Prostate gland (tissue), 2 donors: ENCODE measurements around the gene WNT8A. TPM values are rescaled to one million over a fixed set of nuclear protein-coding genes. Genes with fewer than 3 reads are reported as not detected.
"Not testable (repeated sequence)": the region's sequence is repeated elsewhere in the genome, so short reads cannot be mapped to it uniquely, and the experiment has no call there.

Experiments
- DNase-seq: peaks from one replicate; pipeline ENCODE4 v3.0.0-alpha.2; 2019; ENCODE audit warnings: low spot score
- H3K27ac ChIP-seq, 2 donors: fragments of 200-600 bp; sonication (generic); 2 replicates each; pipeline ENCODE4 v1.5.1; 2017 to 2019
- H3K27me3 ChIP-seq: fragments of 200-600 bp; sonication (generic); replicated peaks from 2 replicates; pipeline ENCODE4 v1.5.1; 2019; ENCODE audit not compliant: insufficient read depth
- H3K36me3 ChIP-seq, 2 donors: fragments of 200-600 bp; sonication (generic); 1 replicate in 1 of 2; 2 replicates in 1 of 2; pipeline versions ENCODE4 v1.5.1 to v1.8.1; 2017 to 2019
- H3K4me1 ChIP-seq: fragments of 200-600 bp; sonication (generic); replicated peaks from 2 replicates; pipeline ENCODE4 v1.5.1; 2019
- H3K4me3 ChIP-seq, 2 donors: fragments of 200-600 bp; sonication (generic); 2 replicates each; pipeline ENCODE4 v1.5.1; 2017 to 2019
- H3K9me3 ChIP-seq: fragments of 200-600 bp; sonication (generic); 2 replicates; pipeline ENCODE4 v1.5.1; 2017
- POLR2A ChIP-seq: fragments of 450-650 bp; IDR thresholded peaks from one replicate; pipeline ENCODE4 v1.6.1; 2016; ENCODE audit warnings: antibody characterized with exemption, mild to moderate bottlenecking
- POLR2AphosphoS5 ChIP-seq: sonication (generic); formaldehyde crosslinking; IDR thresholded peaks from one replicate; pipeline ENCODE4 v1.6.1; 2017; ENCODE audit warnings: antibody characterized with exemption
- WGBS: methylation state at CpG from one replicate; pipeline ENCODE4 v1.1.5; 2018; 5-methylcytosine and 5-hydroxymethylcytosine counted together
- intact Hi-C: fragments of 100-400 bp; cut with DNase I; formaldehyde crosslinking; loops from one replicate; pipeline ENCODE4 v1.14.2; 2022
- total RNA-seq, 2 donors: library from RNA; depleted of rRNA; stranded (reverse); fragments of >200 nt; gene quantifications; one replicate each; pipeline ENCODE4 v1.1.0, GENCODE V29; 2016
- TF ChIP-seq, protein P1 (sequence below), 4 experiments: fragments of 200-600 bp in 2 of 4; fragments of 450-650 bp in 2 of 4; sonication (generic) in 2 of 4; IDR thresholded peaks; 1 replicate in 3 of 4; 2 replicates in 1 of 4; pipeline ENCODE4 v1.5.1; 2016 to 2019; ENCODE audit warnings: antibody characterized with exemption in 4 of 4, mild to moderate bottlenecking in 2 of 4, moderate library complexity in 2 of 4

Gene WNT8A
- total RNA-seq, 2 donors from 2014 or later = 1.1 TPM; not detected in 1

DNA sequence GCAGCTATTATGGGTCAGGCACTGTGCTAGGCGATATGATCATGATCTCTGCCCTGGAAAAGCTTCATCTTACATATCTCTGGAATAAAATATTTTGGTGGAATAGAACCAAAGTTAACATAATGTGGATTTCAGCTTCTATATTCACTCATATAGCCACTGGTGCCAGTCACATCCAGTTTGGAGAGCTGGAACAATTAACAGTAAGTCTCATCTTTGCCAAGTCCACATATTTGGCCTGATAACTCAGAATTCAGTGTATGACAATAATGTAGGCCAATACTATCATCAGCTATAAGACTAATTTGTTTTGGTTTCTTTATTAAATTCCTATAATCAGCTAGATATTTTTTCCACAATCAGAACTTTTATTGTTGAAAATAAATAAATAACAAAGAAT lies 45.0 kb upstream of the WNT8A start:
- 65% methylated on average over 1 of the region's 1 CpG for WGBS
- no peak overlapping the region for H3K27ac ChIP-seq
- intact Hi-C loops = no loop called here

GRCh38 chr5:138045283-138045682 lies 38.5 kb upstream of the WNT8A start:
- 93% methylated on average over 3 of the region's 3 CpGs for WGBS

More for the DNA sequence above, 45.0 kb upstream of the WNT8A start:
- Histone ChIP-seq H3K27me3 (no peaks in the 10 kb centered on the region), H3K4me3 (no peak overlapping the region), H3K36me3 (no peaks in the 10 kb centered on the region), H3K9me3 (no peaks in the 10 kb centered on the region), H3K4me1 (no peaks in the 10 kb centered on the region)
- DNase-seq = no peak
- TF ChIP-seq POLR2A (no peak), POLR2AphosphoS5 (no peak)
- TF ChIP-seq, protein P1, sequence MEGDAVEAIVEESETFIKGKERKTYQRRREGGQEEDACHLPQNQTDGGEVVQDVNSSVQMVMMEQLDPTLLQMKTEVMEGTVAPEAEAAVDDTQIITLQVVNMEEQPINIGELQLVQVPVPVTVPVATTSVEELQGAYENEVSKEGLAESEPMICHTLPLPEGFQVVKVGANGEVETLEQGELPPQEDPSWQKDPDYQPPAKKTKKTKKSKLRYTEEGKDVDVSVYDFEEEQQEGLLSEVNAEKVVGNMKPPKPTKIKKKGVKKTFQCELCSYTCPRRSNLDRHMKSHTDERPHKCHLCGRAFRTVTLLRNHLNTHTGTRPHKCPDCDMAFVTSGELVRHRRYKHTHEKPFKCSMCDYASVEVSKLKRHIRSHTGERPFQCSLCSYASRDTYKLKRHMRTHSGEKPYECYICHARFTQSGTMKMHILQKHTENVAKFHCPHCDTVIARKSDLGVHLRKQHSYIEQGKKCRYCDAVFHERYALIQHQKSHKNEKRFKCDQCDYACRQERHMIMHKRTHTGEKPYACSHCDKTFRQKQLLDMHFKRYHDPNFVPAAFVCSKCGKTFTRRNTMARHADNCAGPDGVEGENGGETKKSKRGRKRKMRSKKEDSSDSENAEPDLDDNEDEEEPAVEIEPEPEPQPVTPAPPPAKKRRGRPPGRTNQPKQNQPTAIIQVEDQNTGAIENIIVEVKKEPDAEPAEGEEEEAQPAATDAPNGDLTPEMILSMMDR (IDR thresholded peaks at IDR 0.05) = no peak

DNA sequence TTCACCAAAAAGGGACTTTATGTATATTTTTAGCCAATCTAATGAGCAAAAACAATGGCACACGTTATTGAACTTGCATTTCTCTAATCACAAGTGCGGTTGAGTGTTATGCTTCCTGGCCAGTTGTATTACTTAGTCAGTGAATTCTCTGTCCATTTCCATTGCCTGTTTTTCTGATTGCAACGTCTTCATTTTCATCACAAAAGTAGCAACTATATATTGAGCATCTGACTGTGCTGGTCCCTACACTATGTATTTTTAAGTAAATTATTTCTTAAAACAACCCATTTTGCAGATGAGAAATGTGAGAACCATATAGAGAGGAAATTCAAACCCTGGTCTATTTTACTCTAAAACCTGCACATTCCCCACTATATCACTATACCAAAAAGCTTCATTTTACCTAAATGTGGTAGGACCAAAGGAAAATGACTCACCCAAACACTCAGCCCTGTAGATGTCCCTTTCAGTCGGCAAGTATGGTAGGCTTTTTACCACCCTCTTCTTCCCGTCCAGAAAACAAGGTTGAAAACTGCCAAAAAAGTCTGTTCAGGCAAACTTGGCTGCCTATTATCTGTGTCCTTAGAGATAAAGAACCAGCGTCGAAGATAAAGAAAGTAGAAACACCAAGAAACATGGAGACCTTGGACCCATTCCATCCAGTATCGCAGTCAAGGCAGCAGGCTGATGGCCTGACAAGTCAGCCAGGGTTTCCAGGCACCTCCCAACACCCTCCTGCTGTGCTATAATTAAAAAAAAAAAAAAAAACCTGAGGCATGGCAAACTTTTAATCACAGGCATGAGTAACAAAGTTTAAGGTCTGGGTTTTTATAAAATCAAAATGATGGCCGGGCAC lies 32.2 kb upstream of the WNT8A start:
- DNase-seq = no peak
- Histone ChIP-seq H3K27ac (no peak overlapping the region), H3K27me3 (no peaks in the 10 kb centered on the region), H3K36me3 (no peaks in the 10 kb centered on the region), H3K4me1 (no peaks in the 10 kb centered on the region), H3K9me3 (no peaks in the 10 kb centered on the region), H3K4me3 (no peak overlapping the region)
- no peak for TF ChIP-seq POLR2AphosphoS5
- TF ChIP-seq POLR2A = no peak
- TF ChIP-seq, protein P1 (IDR thresholded peaks at IDR 0.05) = no peak
- WGBS = 62% methylated on average over 9 of the region's 9 CpGs
- intact Hi-C loops = no loop called here

More at GRCh38 chr5:138045283-138045682, 38.5 kb upstream of the WNT8A start:
- H3K27ac ChIP-seq, H3K4me3 ChIP-seq, DNase-seq, H3K4me1 ChIP-seq, H3K9me3 ChIP-seq, H3K27me3 ChIP-seq, intact Hi-C loops, H3K36me3 ChIP-seq: not testable (repeated sequence)

DNA sequence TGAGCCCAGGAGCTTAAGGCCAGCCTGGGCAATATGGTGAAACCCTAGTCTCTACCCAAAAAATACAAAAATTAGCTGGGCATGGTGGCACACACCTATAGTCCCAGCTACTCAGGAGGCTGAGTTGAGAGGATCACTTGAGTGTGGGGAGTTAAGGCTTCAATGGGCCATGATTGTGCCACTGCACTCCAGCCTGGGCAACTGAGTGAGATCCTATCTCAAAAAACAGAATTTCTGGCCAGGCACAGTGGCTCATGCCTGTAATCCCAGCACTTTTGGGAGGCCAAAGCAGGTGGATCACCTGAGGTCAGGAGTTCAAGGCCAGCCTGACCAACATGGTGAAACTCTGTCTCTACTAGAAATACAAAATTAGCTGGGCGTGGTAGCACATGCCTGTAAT lies 31.1 kb upstream of the WNT8A start:
- WGBS = 100% methylated on average over 1 of the region's 1 CpG
- H3K4me3 ChIP-seq, H3K27me3 ChIP-seq, DNase-seq, H3K4me1 ChIP-seq, H3K9me3 ChIP-seq, H3K27ac ChIP-seq, H3K36me3 ChIP-seq, intact Hi-C loops: not testable (repeated sequence)

DNA sequence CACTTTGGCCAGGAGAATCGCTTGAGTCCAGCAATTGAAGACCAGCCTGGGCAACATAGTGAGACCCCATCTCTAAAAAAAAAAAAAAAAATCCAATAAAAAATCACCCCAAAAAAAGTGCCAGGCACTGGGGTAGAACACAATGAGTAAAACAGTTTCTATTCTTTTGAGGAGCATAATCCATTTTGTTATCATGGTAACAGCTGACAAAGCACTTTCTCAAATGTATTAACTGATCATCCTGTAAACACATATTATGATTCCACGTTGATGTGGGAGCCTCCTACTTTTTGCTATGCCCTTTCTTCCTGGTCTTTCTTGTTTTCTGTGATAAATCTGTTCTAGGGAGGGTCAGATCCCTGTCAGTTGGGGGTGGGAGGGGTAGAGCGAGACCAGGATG lies 30.3 kb upstream of the WNT8A start:
- H3K27me3 ChIP-seq = no peaks in the 10 kb centered on the region
- no peak overlapping the region for H3K4me3 ChIP-seq
- H3K27ac ChIP-seq = no peak overlapping the region
- 72% methylated on average over 3 of the region's 3 CpGs for WGBS
- no peak for TF ChIP-seq POLR2AphosphoS5
- no peak for TF ChIP-seq POLR2A
- TF ChIP-seq, protein P1 (IDR thresholded peaks at IDR 0.05) = no peak
- intact Hi-C loops = no loop called here
- H3K9me3 ChIP-seq = no peaks in the 10 kb centered on the region
- H3K4me1 ChIP-seq = no peaks in the 10 kb centered on the region
- H3K36me3 ChIP-seq = no peaks in the 10 kb centered on the region
- DNase-seq = no peak

DNA sequence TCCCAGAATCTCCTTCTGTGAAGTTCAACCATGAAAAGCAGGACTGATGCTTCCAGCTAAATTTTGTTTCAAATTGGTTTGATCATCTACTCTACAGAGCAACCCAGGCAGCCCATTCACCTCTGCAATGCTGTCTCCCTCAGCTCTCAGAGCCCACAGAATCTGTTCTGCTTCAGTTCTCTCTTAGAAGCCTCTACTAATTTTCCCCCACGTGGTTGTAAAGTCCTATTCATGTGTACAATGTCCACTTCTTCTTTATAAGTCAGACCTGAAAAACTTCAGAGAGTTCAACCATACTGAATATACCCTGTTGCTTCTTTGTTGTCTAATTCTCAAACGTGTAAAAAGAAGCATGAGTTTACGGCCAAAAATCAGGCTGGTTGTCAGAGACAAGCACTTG lies 29.6 kb upstream of the WNT8A start:
- 38% methylated on average over 3 of the region's 3 CpGs for WGBS
- no peak for TF ChIP-seq POLR2AphosphoS5
- no peak for TF ChIP-seq POLR2A
- TF ChIP-seq, protein P1 (IDR thresholded peaks at IDR 0.05) = no peak

More for the DNA sequence above, 29.6 kb upstream of the WNT8A start:
- Histone ChIP-seq H3K27me3 (no peaks in the 10 kb centered on the region), H3K4me1 (no peaks in the 10 kb centered on the region), H3K27ac (no peak overlapping the region), H3K9me3 (no peaks in the 10 kb centered on the region), H3K36me3 (no peaks in the 10 kb centered on the region), H3K4me3 (no peak overlapping the region)
- DNase-seq = no peak
- intact Hi-C loops = no loop called here
